ACC112 (cell line): ENCODE data around the gene TIAM1.
A peak's percentile ranks its signal among the peaks of the same experiment; 100 is the strongest.

Experiments used
- H2AFZ ChIP-seq: fragments of 200-600 bp; sonication (generic); one replicate; pipeline ENCODE4 v1.6.0; 2017; ENCODE audit warnings: antibody characterized with exemption, low read length; ENCODE audit not compliant: unreplicated experiment
- H3K27ac ChIP-seq: fragments of 200-600 bp; sonication (generic); 2 replicates; pipeline ENCODE4 v1.5.1; 2014; ENCODE audit warnings: low read depth, mild to moderate bottlenecking, antibody characterized with exemption, low read length, moderate library complexity
- H3K27me3 ChIP-seq: fragments of 200-600 bp; sonication (generic); 2 replicates; pipeline ENCODE4 v1.6.1; 2014; ENCODE audit warnings: mild to moderate bottlenecking, antibody characterized with exemption, low read length, moderate library complexity, mixed read lengths; ENCODE audit not compliant: insufficient read depth
- H3K36me3 ChIP-seq: fragments of 200-600 bp; sonication (generic); 2 replicates; pipeline ENCODE4 v1.6.1; 2016; ENCODE audit warnings: mild to moderate bottlenecking, antibody characterized with exemption, low read length, moderate library complexity, mixed read lengths; ENCODE audit not compliant: insufficient read depth
- H3K4me1 ChIP-seq: fragments of 200-600 bp; sonication (generic); one replicate; pipeline ENCODE4 v1.6.1; 2016; ENCODE audit warnings: low read length, mixed read lengths; ENCODE audit not compliant: insufficient read depth, unreplicated experiment, control insufficient read depth
- H3K4me3 ChIP-seq: fragments of 200-600 bp; sonication (generic); 2 replicates; pipeline ENCODE4 v1.5.1; 2014; ENCODE audit warnings: mild to moderate bottlenecking, low read depth, low read length
- H3K79me2 ChIP-seq: fragments of 200-600 bp; sonication (generic); one replicate; pipeline ENCODE4 v1.6.0; 2016; ENCODE audit warnings: low read length; ENCODE audit not compliant: control insufficient read depth, unreplicated experiment, insufficient read depth

TIAM1 gene

DNA sequence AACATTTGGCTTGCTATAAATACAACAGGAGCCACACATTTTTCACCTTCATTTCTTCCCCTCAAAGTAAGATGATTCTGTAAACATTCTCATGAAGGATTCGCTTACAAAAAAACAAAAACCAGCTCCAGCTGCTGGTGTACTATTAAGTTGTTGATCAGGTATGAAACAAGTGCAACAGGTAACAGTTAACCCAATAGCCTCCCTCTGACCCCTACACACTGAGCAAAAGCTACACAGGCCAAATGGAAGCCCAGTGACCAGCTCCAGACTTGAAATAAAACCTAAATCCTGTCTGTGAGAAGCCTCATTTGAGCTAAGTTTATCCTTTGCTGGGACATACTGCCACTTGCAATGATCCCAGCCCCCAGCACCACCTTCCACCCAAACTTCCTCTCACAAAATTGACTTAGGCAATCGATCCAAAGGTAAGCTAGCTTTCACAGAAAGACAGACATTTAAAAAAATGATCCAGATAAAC lies 991 bp downstream of the TIAM1 start:
- Histone ChIP-seq H3K4me3 (peak overlapping the region; percentile 89), H3K79me2 (peaks cover 27% of the 10 kb centered on the region), H3K27ac (no peak overlapping the region; the same call in 1 of the 2 replicates)

DNA sequence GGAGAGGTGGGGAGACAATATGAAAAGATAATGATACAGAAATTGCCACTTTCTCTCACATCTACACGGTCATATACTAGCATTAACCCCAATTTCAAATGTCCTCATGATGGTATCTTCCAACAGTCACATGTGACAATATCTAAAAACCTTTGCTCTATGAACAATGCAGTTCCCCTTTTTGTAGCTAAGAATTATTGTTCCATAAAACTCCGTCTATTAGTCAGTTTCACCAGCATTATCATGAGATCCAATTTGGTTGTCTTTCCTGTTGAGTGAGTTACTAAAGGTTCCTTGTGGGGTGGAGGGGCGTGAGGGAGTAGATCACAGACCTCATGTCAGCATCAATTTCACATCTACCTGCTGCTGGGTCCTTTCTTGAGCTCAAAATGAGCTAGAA lies 1.7 kb downstream of the TIAM1 start:
- Histone ChIP-seq H3K4me3 (peak overlapping the region; percentile 89), H3K27ac (no peak overlapping the region), H3K79me2 (peaks cover 27% of the 10 kb centered on the region)

More for the DNA sequence above, 991 bp downstream of the TIAM1 start:
- peak overlapping the region; percentile 88 for H2AFZ ChIP-seq
- H3K36me3 ChIP-seq, result no peaks in the 10 kb centered on the region
- H3K27me3 ChIP-seq, result no peaks in the 10 kb centered on the region
- peaks cover 10% of the 10 kb centered on the region for H3K4me1 ChIP-seq

DNA sequence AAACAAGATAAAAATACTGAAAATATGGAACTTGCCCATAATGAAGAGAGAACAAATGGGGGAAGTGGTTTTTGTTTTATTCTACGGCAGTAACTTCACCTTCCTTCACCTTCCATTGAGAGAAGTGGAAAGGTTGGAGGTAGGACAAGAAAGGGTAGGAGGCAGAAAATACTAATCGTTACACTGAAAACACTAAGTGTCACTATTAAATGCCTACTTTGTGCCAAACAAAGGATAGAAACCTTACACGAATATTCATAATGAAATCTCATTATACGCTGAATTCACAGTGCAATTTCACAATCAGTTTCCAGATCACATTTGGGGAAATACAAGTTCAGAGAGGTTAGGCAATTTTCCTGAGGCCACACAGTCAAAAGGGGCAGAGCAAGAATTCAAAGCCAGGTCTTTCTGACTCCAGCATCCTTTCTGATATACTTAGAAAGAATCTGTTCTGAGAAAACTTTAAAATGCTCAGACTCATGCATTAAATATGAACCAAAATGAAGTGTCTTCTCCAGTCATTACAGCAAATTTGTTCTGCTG lies 3.0 kb downstream of the TIAM1 start:
- no peak overlapping the region for H3K4me3 ChIP-seq
- peaks cover 17% of the 10 kb centered on the region for H3K4me1 ChIP-seq
- no peaks in the 10 kb centered on the region for H3K27me3 ChIP-seq
- no peak overlapping the region for H3K27ac ChIP-seq
- H3K36me3 ChIP-seq, result no peaks in the 10 kb centered on the region
- no peak overlapping the region for H2AFZ ChIP-seq
- peaks cover 27% of the 10 kb centered on the region for H3K79me2 ChIP-seq

More for the DNA sequence above, 1.7 kb downstream of the TIAM1 start:
- H2AFZ ChIP-seq, result no peak overlapping the region
- peaks cover 10% of the 10 kb centered on the region for H3K4me1 ChIP-seq
- no peaks in the 10 kb centered on the region for H3K36me3 ChIP-seq
- no peaks in the 10 kb centered on the region for H3K27me3 ChIP-seq

DNA sequence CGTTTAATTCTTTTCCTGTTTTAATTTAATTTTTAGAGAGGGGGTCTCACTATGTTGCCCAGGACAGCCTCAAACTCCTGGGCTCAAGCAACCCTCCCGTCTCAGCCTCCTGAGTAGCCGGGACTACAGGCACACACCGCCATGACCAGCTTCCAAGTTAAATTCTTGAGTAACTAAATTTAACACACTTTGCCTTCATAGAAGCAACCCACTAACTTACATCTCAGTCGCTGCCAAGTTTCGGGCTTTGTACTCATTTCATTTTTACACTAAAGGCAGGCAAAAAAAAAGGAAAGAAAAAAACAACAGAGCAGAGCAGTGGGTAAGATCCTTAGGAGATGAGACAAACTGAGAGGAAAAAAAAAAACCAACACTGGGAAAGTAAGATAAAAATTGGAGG lies 3.5 kb downstream of the TIAM1 start:
- Histone ChIP-seq H3K36me3 (no peaks in the 10 kb centered on the region), H3K79me2 (peaks cover 27% of the 10 kb centered on the region), H3K4me1 (peaks cover 22% of the 10 kb centered on the region), H3K27ac (no peak overlapping the region), H3K4me3 (no peak overlapping the region), H2AFZ (no peak overlapping the region), H3K27me3 (no peaks in the 10 kb centered on the region)

DNA sequence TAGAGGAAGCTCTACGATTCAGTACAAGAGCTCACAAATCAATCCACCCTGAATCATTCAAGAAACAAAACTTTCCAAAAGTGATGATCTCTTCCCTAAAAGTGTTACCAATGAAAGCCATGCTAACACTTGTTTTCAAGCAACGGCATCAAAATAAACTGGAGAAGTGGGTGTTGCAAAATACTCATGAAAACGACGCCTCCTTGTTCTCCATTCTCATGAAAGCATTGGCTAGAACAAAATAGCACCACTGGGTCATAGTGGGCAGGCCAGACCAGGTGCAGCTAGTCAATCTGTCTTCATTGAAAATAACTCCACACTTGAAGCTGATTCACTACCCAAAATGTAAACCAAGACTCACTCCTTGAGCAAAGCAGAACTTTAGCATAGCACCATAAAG lies 4.3 kb downstream of the TIAM1 start:
- H3K36me3 ChIP-seq, result no peaks in the 10 kb centered on the region
- no peak overlapping the region for H2AFZ ChIP-seq
- H3K4me3 ChIP-seq, result no peak overlapping the region
- peaks cover 27% of the 10 kb centered on the region for H3K79me2 ChIP-seq
- H3K27ac ChIP-seq, result no peak overlapping the region
- no peaks in the 10 kb centered on the region for H3K27me3 ChIP-seq
- peaks cover 22% of the 10 kb centered on the region for H3K4me1 ChIP-seq

DNA sequence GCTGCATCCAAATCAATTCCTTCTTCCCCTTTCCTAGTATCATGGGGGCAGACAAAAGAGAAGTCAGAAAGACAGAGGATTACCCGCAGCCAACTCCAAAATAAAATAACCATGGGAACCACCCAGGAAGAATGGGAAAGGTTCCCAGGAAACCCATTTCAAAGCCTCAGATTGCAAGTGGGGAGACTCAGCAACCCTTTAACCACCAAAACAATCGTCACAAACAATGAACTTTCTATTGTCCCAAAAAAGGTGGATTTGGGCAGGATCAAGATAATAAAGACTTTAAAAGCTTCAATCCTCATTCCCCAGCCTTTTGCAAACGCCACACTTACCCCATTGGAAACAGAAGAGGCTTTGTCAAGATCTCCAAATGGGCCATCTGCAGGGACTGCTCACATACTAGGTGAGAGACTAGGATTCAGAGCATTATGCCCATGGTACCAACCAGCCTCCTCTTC lies 5.1 kb downstream of the TIAM1 start:
- Histone ChIP-seq H3K27ac (no peak overlapping the region), H3K4me3 (no peak overlapping the region), H3K79me2 (peaks cover 27% of the 10 kb centered on the region), H3K4me1 (peaks cover 22% of the 10 kb centered on the region), H2AFZ (no peak overlapping the region), H3K27me3 (no peaks in the 10 kb centered on the region), H3K36me3 (no peaks in the 10 kb centered on the region)

DNA sequence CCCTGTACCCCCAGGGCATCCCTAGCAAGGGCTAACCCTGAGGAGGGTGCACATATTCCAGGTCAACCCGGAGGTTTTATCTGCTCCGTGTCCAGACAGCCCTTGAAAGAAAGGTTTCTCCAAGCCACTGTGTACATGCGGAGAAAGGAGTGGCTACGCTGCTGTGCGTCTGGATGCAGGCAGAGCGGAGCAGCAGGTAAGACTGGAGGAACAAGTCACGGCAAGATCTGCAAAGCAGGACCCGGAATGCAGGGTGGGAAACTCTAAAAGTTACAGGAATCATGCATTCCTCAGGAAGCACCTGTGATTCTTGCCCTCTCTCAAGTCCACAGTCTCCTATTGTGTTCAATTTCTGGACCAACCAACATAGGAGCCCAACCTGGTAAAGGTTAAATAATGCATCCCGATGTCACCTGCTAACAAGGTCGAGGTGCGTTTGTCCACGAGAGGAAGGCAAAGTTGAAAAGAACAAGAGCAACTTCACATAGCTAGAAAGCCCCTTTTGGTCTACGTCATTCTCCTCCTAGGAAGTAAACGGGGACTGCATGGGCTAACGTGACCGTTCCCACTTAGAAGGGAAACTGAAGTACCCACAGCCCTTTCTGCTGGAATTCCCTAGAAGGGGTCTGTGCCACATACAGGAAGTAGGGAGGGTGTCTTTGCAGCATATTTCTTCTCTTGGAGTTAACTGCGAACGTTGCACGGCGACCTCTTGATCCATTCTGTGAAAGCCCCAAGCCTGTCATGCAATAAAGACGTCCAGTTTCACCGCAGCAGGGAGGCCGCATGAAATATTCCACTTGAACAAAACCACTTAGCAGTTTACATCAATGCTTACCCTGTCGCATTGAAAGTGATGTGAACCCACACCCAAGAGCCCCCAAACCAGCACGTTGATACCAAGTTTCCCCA lies 5.8 kb downstream of the TIAM1 start:
- H3K79me2 ChIP-seq, result peaks cover 26% of the 10 kb centered on the region
- H3K36me3 ChIP-seq, result no peaks in the 10 kb centered on the region
- no peak overlapping the region for H3K27ac ChIP-seq
- H3K4me1 ChIP-seq, result peaks cover 22% of the 10 kb centered on the region
- H3K27me3 ChIP-seq, result no peaks in the 10 kb centered on the region
- H2AFZ ChIP-seq, result no peak overlapping the region
- H3K4me3 ChIP-seq, result no peak overlapping the region

DNA sequence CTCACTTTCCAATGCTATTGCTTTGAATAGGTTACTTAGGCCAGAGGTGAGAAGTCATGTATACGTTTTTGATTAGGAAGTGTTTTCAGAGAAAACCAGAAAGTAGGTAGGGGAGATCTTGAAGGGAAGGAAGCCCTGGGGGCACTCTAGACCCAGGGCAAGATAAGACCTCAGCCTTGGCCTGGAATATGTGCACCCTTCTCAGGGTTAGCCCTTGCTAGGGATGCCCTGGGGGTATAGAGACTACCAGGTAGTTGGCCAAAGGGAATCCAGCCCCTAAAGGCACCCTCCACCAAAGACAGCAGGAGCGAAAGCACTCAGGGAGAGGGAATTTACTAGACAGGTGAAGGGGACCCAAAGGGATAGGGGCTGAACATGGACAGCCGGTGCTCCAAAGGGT lies 7.0 kb downstream of the TIAM1 start:
- Histone ChIP-seq H3K79me2 (peaks cover 15% of the 10 kb centered on the region), H3K4me3 (no peak overlapping the region), H3K4me1 (peaks cover 11% of the 10 kb centered on the region), H3K27me3 (no peaks in the 10 kb centered on the region), H2AFZ (no peak overlapping the region), H3K36me3 (no peaks in the 10 kb centered on the region), H3K27ac (no peak overlapping the region)

DNA sequence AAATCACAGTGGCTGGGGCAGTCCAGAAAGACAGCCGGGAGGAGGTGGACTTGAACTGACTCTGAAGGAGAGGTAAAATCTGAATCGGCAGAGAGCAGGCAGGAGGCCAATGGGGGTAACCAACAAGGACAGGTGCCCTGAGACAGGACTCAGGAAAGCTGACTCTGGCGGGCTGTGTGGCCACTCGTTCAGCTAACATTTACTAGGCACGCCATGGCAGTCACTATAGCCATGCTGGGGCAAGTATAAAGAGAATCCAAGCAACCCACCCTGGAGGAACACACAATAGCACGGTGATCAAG lies 7.4 kb downstream of the TIAM1 start:
- Histone ChIP-seq H3K4me3 (no peak overlapping the region), H3K27ac (peak overlapping the region; percentile 37; the same call in 1 of the 2 replicates)

DNA sequence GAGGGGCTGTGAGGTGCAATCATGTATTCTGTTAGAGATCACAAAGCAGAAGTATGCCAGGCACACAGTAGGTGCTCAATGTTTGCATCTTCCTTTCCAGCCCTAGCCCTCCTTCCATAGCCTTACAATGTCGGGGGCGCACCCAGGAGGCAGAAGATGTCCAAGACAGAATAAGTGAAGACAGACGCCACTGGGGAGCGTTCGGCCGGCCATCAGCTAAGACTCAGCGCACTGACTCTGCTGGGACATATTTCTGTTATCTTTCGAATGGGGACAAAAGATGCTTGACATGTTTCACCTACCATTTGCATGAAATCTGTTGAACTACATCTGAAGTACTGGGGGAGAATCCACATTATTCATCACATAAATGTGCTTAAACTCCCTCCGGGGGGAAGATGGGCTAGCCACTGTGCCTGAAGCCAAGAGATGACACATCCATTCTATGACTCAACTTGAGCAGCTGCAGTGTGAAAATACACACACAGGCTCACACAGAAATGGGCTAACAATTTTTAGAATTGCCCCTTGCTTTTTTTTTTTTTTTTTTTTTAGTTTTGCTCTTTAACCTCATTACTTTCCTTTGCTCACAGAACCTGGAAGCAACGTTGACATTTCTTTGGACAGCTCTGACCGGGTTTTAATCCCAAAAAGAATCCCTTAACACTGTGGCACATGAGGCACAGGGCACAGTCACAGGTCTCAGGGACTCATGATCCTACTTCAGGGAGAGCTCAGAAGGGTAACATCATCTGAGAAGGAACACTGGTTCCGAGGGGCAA lies 7.9 kb downstream of the TIAM1 start:
- Histone ChIP-seq H3K4me1 (peaks cover 11% of the 10 kb centered on the region), H2AFZ (no peak overlapping the region), H3K27ac (peak overlapping the region; percentile 37; the same call in 1 of the 2 replicates), H3K27me3 (no peaks in the 10 kb centered on the region), H3K4me3 (no peak overlapping the region), H3K36me3 (no peaks in the 10 kb centered on the region), H3K79me2 (peaks cover 8% of the 10 kb centered on the region)

More for the DNA sequence above, 7.4 kb downstream of the TIAM1 start:
- Histone ChIP-seq H2AFZ (no peak overlapping the region), H3K27me3 (no peaks in the 10 kb centered on the region), H3K4me1 (peaks cover 11% of the 10 kb centered on the region), H3K79me2 (peaks cover 13% of the 10 kb centered on the region), H3K36me3 (no peaks in the 10 kb centered on the region)
